ENCODE measurements around the gene PIBF1. TPM values are rescaled to one million over a fixed set of nuclear protein-coding genes. Genes with fewer than 3 reads are reported as not detected.

Gene PIBF1
- total RNA-seq, 1 experiment from 2014 or later = 4.8 TPM

DNA sequence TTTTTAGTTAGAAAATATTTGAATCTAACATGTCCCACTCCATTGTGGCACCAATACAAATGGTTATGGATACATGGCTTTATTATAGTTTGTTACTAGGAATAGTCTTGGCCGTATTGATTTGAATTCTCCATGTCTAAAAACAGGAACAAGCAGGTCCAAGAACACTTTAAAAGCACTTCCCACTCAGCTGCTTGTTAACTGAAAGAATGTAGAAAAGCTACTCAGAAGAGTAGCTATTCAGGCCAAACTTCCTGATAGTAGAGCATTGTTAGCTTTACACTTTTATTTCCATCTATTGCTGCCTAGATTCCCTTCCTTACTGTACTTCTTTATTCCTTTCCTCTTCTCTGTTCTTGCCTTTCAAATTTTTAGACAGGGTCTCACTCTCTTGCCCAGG, 6.9 kb downstream of the PIBF1 start:
- H4K20me1 ChIP-seq (ENCODE audit: low read length) = no peaks in the 10 kb centered on the region
- no peak overlapping the region for H3K27ac ChIP-seq (ENCODE audit: low read length)
- H3K9ac ChIP-seq (ENCODE audit: low read length) = no peak overlapping the region
- TF ChIP-seq, protein P1, sequence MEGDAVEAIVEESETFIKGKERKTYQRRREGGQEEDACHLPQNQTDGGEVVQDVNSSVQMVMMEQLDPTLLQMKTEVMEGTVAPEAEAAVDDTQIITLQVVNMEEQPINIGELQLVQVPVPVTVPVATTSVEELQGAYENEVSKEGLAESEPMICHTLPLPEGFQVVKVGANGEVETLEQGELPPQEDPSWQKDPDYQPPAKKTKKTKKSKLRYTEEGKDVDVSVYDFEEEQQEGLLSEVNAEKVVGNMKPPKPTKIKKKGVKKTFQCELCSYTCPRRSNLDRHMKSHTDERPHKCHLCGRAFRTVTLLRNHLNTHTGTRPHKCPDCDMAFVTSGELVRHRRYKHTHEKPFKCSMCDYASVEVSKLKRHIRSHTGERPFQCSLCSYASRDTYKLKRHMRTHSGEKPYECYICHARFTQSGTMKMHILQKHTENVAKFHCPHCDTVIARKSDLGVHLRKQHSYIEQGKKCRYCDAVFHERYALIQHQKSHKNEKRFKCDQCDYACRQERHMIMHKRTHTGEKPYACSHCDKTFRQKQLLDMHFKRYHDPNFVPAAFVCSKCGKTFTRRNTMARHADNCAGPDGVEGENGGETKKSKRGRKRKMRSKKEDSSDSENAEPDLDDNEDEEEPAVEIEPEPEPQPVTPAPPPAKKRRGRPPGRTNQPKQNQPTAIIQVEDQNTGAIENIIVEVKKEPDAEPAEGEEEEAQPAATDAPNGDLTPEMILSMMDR (conservative IDR thresholded peaks at IDR 0.05; ENCODE audit: low read depth, low read length) = no peak
- H3K4me3 ChIP-seq (ENCODE audit: low read length) = no peak overlapping the region
- H2AFZ ChIP-seq (ENCODE audit: low read length) = no peak overlapping the region
- no TSS peak for BruUV-seq (replicated peaks)
- ATAC-seq (no peak), DNase-seq (no peak)
- H3F3A ChIP-seq (ENCODE audit: low read length, unreplicated experiment) = no peaks in the 10 kb centered on the region
- H3K27me3 ChIP-seq (ENCODE audit: low read length) = no peaks in the 10 kb centered on the region
- H3K9me2 ChIP-seq (replicated peaks; ENCODE audit: low read length) = no peaks in the 10 kb centered on the region
- CTCF ChIA-PET = no interaction called here
- H3K9me3 ChIP-seq (ENCODE audit: low read length) = no peaks in the 10 kb centered on the region
- peaks cover 10% of the 10 kb centered on the region for H3K36me3 ChIP-seq (ENCODE audit: low read depth, low read length)
- H3K79me2 ChIP-seq (ENCODE audit: low read length) = peaks cover 17% of the 10 kb centered on the region
- H3K4me2 ChIP-seq (ENCODE audit: low read length) = no peak overlapping the region
- peaks cover 1% of the 10 kb centered on the region; the same call in 1 of the 2 replicates for H3K4me1 ChIP-seq (ENCODE audit: insufficient read depth, low read length)
- POLR2A ChIA-PET (ENCODE audit: unreplicated experiment) = no interaction called here
- intact Hi-C loops (cut with micrococcal nuclease) = no loop called here

DNA sequence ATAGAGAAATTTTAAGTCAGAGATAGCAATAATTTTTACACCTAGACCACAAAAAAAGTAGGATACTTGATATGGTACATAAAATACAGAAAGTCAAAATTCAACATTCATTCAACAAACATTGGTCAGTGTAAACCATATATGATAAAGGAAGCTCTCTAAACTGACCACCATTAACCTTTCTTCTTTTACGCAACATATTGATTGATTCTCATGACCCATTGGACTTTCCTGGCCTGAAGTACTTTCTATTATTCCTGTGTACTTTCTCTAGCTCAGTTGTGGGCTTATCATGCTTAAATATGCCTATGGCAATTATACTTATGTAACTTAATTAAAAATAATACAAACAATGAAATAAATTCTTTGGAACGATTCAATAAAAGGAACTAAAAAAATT, 10.7 kb downstream of the PIBF1 start:
- no peaks in the 10 kb centered on the region; the same call in 1 of the 2 replicates for H3K79me2 ChIP-seq (ENCODE audit: low read length)
- H3K36me3 ChIP-seq (ENCODE audit: low read depth, low read length) = peaks cover 17% of the 10 kb centered on the region
- POLR2A ChIA-PET (ENCODE audit: unreplicated experiment) = no interaction called here
- BruUV-seq (replicated peaks) = no TSS peak
- no peaks in the 10 kb centered on the region for H3K27me3 ChIP-seq (ENCODE audit: low read length)
- H2AFZ ChIP-seq (ENCODE audit: low read length) = no peak overlapping the region
- CTCF ChIA-PET = no interaction called here
- no peaks in the 10 kb centered on the region for H3K4me1 ChIP-seq (ENCODE audit: insufficient read depth, low read length)
- no peak for TF ChIP-seq EZH2phosphoT487 (IDR thresholded peaks at IDR 0.05; ENCODE audit: borderline replicate concordance, low read length)
- TF ChIP-seq EZH2 (IDR thresholded peaks at IDR 0.05; ENCODE audit: low read length, unreplicated experiment) = no peak
- TF ChIP-seq, protein P1 (conservative IDR thresholded peaks at IDR 0.05; ENCODE audit: low read depth, low read length) = no peak
- no peak overlapping the region for H3K27ac ChIP-seq (ENCODE audit: low read length)
- no peaks in the 10 kb centered on the region for H3K9me2 ChIP-seq (replicated peaks; ENCODE audit: low read length)
- intact Hi-C loops (cut with micrococcal nuclease) = no loop called here
- H3K4me3 ChIP-seq (ENCODE audit: low read length) = no peak overlapping the region
- H4K20me1 ChIP-seq (ENCODE audit: low read length) = no peaks in the 10 kb centered on the region
- H3K4me2 ChIP-seq (ENCODE audit: low read length) = no peak overlapping the region
- H3F3A ChIP-seq (ENCODE audit: low read length, unreplicated experiment) = no peaks in the 10 kb centered on the region
- no peak for ATAC-seq
- no peak overlapping the region for H3K9ac ChIP-seq (ENCODE audit: low read length)
- H3K9me3 ChIP-seq (ENCODE audit: low read length) = no peaks in the 10 kb centered on the region
- DNase-seq = no peak

DNA sequence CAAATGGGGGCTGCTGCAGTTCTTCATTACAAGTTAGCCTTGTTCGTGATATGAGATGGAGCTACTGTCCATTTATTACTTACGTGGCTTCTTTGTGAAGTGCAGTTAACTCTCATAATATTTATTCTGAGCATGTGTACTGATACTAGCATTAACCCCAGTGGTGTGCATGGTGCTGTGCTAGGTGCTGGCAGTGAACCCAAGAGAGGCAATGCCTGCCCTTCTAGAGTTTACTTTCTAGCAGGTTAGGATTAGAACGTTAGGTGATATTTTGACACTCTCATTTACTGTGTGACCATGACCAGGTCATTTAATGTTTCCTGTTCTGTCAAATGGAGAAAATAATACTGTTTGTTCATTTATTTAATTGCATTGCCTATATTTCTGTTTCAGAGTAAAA, 16.9 kb downstream of the PIBF1 start:
- H3K27me3 ChIP-seq (ENCODE audit: low read length) = no peaks in the 10 kb centered on the region
- no peaks in the 10 kb centered on the region for H3K79me2 ChIP-seq (ENCODE audit: low read length)
- no peak overlapping the region for H3K27ac ChIP-seq (ENCODE audit: low read length)
- no peaks in the 10 kb centered on the region for H3K9me2 ChIP-seq (replicated peaks; ENCODE audit: low read length)
- H3F3A ChIP-seq (ENCODE audit: low read length, unreplicated experiment) = no peaks in the 10 kb centered on the region
- ChIA-PET CTCF (no interaction called here), POLR2A (ENCODE audit: unreplicated experiment) (no interaction called here)
- no peak overlapping the region for H2AFZ ChIP-seq (ENCODE audit: low read length)
- DNase-seq = no peak
- no peak overlapping the region for H3K9ac ChIP-seq (ENCODE audit: low read length)
- H4K20me1 ChIP-seq (ENCODE audit: low read length) = no peaks in the 10 kb centered on the region
- no peak overlapping the region for H3K4me3 ChIP-seq (ENCODE audit: low read length)
- peaks cover 7% of the 10 kb centered on the region; the same call in 1 of the 2 replicates for H3K36me3 ChIP-seq (ENCODE audit: low read depth, low read length)
- BruUV-seq (replicated peaks) = no TSS peak
- no peak for ATAC-seq
- intact Hi-C loops (cut with micrococcal nuclease) = no loop called here
- no peaks in the 10 kb centered on the region for H3K9me3 ChIP-seq (ENCODE audit: low read length)
- TF ChIP-seq EZH2 (IDR thresholded peaks at IDR 0.05; ENCODE audit: low read length, unreplicated experiment) = no peak
- TF ChIP-seq, protein P1 (conservative IDR thresholded peaks at IDR 0.05; ENCODE audit: low read depth, low read length) = no peak
- no peak for TF ChIP-seq EZH2phosphoT487 (IDR thresholded peaks at IDR 0.05; ENCODE audit: borderline replicate concordance, low read length)
- H3K4me1 ChIP-seq (ENCODE audit: insufficient read depth, low read length) = no peaks in the 10 kb centered on the region
- no peak overlapping the region for H3K4me2 ChIP-seq (ENCODE audit: low read length)

Data from PC-3 (cell line).